Measurements from ENCODE around the gene SLC8B1.

- TF ChIP-seq CTCF (IDR thresholded peaks at IDR 0.05) (no peak), POLR2A (IDR thresholded peaks at IDR 0.05; ENCODE audit: low read length) (no peak), EP300 (IDR thresholded peaks at IDR 0.05) (no peak), SREBF2 (IDR thresholded peaks at IDR 0.05) (no peak), NPAS2 (CRISPR knock-in tag; IDR thresholded peaks at IDR 0.05; ENCODE audit: borderline replicate concordance) (no peak)
- TF ChIP-seq, protein P1, sequence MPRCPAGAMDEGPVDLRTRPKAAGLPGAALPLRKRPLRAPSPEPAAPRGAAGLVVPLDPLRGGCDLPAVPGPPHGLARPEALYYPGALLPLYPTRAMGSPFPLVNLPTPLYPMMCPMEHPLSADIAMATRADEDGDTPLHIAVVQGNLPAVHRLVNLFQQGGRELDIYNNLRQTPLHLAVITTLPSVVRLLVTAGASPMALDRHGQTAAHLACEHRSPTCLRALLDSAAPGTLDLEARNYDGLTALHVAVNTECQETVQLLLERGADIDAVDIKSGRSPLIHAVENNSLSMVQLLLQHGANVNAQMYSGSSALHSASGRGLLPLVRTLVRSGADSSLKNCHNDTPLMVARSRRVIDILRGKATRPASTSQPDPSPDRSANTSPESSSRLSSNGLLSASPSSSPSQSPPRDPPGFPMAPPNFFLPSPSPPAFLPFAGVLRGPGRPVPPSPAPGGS (IDR thresholded peaks at IDR 0.05): no peak
Measured at GRCh38 chr12:113249546-113249945, 85.4 kb downstream of the SLC8B1 start.
